GM12878 (cell line): Measurements from ENCODE around the gene PRR5L. TPM values are rescaled to one million over a fixed set of nuclear protein-coding genes. Genes with fewer than 3 reads are reported as not detected.
A peak's percentile ranks its signal among the peaks of the same experiment; 100 is the strongest.

Experiments
- ATAC-seq: fragments of 200-7000 bp; cut with Tn5 transposase; 3 replicates; pipeline ENCODE4 v1.9.1; 2020; ENCODE audit warnings: mild to moderate bottlenecking, moderate library complexity
- BruUV-seq: library from RNA; stranded (reverse); fragments of 400-500 nt; replicated peaks from 2 replicates; lab custom pipeline; 2021; lab: Mats Ljungman, UMichigan
- CTCF ChIA-PET: fragments of 300-600 bp; sonication (Branson Sonifier 250); formaldehyde crosslinking; extraction: SDS; loops from one replicate; lab custom pipeline; 2021; ENCODE audit warnings: inconsistent platforms; lab: Yijun Ruan, JAX
- POLR2A ChIA-PET: fragments of 350-600 bp; formaldehyde crosslinking; extraction: SDS; loops from one replicate; lab custom pipeline; 2021; ENCODE audit warnings: inconsistent platforms; lab: Charles Lee
- RAD21 ChIA-PET: fragments of 300-600 bp; sonication (Branson Sonifier 250); formaldehyde crosslinking; loops from one replicate; lab custom pipeline; 2023; ENCODE audit warnings: antibody characterized with exemption; ENCODE audit not compliant: unreplicated experiment; lab: Charles Lee
- SMC1A ChIA-PET: fragments of 300-600 bp; sonication (Branson Sonifier 250); formaldehyde crosslinking; loops from one replicate; lab custom pipeline; 2023; ENCODE audit not compliant: unreplicated experiment, uncharacterized antibody; lab: Charles Lee
- DNase-seq: peaks from one replicate; pipeline ENCODE4 v3.0.0-alpha.2; 2011; ENCODE audit warnings: low read depth, low spot score
- FAIRE-seq: peaks from 3 replicates; lab custom pipeline; 2011; peaks lifted over from hg19 to GRCh38; lab: Jason Lieb, UNC
- H2AFZ ChIP-seq: 2 replicates; pipeline ENCODE4 v1.6.0; 2011; ENCODE audit warnings: low read depth, low read length, control low read depth; ENCODE audit not compliant: control insufficient read depth
- H3K27ac ChIP-seq: 2 replicates; pipeline ENCODE4 v1.5.1; 2011; ENCODE audit warnings: control low read depth; ENCODE audit not compliant: control insufficient read depth, insufficient read depth
- H3K27me3 ChIP-seq, 2 experiments: replicated peaks in 1 of 2; 2 replicates each; pipeline versions ENCODE4 v1.6.0 to v1.6.1; 2011; ENCODE audit warnings: low read length in 1 of 2; ENCODE audit not compliant: control insufficient read depth in 2 of 2, insufficient read depth in 2 of 2
- H3K36me3 ChIP-seq, 2 experiments: 2 replicates each; pipeline ENCODE4 v1.5.1; 2011; ENCODE audit warnings: low read length in 1 of 2; ENCODE audit not compliant: control insufficient read depth in 2 of 2, insufficient read depth in 2 of 2
- H3K4me1 ChIP-seq: 2 replicates; pipeline ENCODE4 v1.6.1; 2011; ENCODE audit warnings: mild to moderate bottlenecking, low read length, moderate library complexity, mixed read lengths; ENCODE audit not compliant: control insufficient read depth, insufficient read depth
- H3K4me2 ChIP-seq: 2 replicates; pipeline ENCODE4 v1.6.0; 2011; ENCODE audit warnings: control low read depth; ENCODE audit not compliant: control insufficient read depth, insufficient read depth
- H3K4me3 ChIP-seq: fragments of 200-600 bp; sonication (generic); 2 replicates; pipeline ENCODE4 v1.5.1; 2016
- H3K79me2 ChIP-seq: 2 replicates; pipeline ENCODE4 v1.6.0; 2011; ENCODE audit warnings: low read length; ENCODE audit not compliant: control insufficient read depth, insufficient read depth
- H3K9ac ChIP-seq: 2 replicates; pipeline ENCODE4 v1.8.0; 2011; ENCODE audit warnings: low read length, control low read depth, mixed read lengths; ENCODE audit not compliant: control insufficient read depth, insufficient read depth
- H3K9me3 ChIP-seq: replicated peaks from 3 replicates; pipeline ENCODE4 v1.5.1; 2011; ENCODE audit warnings: mild to moderate bottlenecking, low read length; ENCODE audit not compliant: control insufficient read depth, insufficient read depth
- H4K20me1 ChIP-seq: 2 replicates; pipeline ENCODE4 v1.6.0; 2011; ENCODE audit not compliant: control insufficient read depth, insufficient read depth
- CTCF ChIP-seq, 3 experiments: IDR thresholded peaks in 2 of 3; conservative IDR thresholded peaks in 1 of 3; 2 replicates each; pipeline ENCODE4 v1.5.1; 2011; ENCODE audit warnings: low read depth in 3 of 3, low read length in 3 of 3, mild to moderate bottlenecking in 3 of 3, control low read depth in 2 of 3, moderate library complexity in 2 of 3, inconsistent platforms in 1 of 3, mixed read lengths in 1 of 3; ENCODE audit not compliant: control insufficient read depth in 2 of 3, insufficient read depth in 1 of 3; ENCODE audit errors: extremely low read depth in 1 of 3
- GABPA ChIP-seq: IDR thresholded peaks from 2 replicates; pipeline ENCODE4 v1.6.1; 2014; ENCODE audit warnings: antibody characterized with exemption, low read depth, mild to moderate bottlenecking, inconsistent platforms
- IRF4 ChIP-seq: IDR thresholded peaks from 2 replicates; pipeline ENCODE4 v1.6.1; 2011; ENCODE audit warnings: low read depth, low read length
- MEF2A ChIP-seq: IDR thresholded peaks from 2 replicates; pipeline ENCODE4 v1.6.1; 2011; ENCODE audit warnings: low read depth, mild to moderate bottlenecking, low read length, moderate library complexity; ENCODE audit not compliant: insufficient read depth
- NR2C2 ChIP-seq: IDR thresholded peaks from 2 replicates; pipeline ENCODE4 v1.6.1; 2011; ENCODE audit warnings: borderline replicate concordance, low read depth; ENCODE audit not compliant: control insufficient read depth, insufficient read length
- POLR2AphosphoS2 ChIP-seq: IDR thresholded peaks from 2 replicates; pipeline ENCODE4 v1.6.1; 2011; ENCODE audit warnings: low read depth, mild to moderate bottlenecking, low read length, improper control_type of control experiment, moderate library complexity
- RAD51 ChIP-seq: fragments of 450-650 bp; IDR thresholded peaks from 2 replicates; pipeline ENCODE4 v1.6.1; 2016; ENCODE audit warnings: moderate library complexity, mild to moderate bottlenecking, inconsistent platforms
- RCOR1 ChIP-seq: conservative IDR thresholded peaks from 2 replicates; pipeline ENCODE4 v1.6.1; 2012; ENCODE audit warnings: low read depth, low read length, improper control_type of control experiment
- SMARCA5 ChIP-seq: fragments of 450-650 bp; IDR thresholded peaks from 2 replicates; pipeline ENCODE4 v1.6.1; 2017; ENCODE audit warnings: mild to moderate bottlenecking
- ZNF207 ChIP-seq: fragments of 450-650 bp; IDR thresholded peaks from 2 replicates; pipeline ENCODE4 v1.6.1; 2014; ENCODE audit warnings: antibody characterized with exemption, mild to moderate bottlenecking, borderline replicate concordance
- WGBS: methylation state at CpG from one replicate; pipeline ENCODE4 v1.1.6; 2016; ENCODE audit warnings: low lambda C conversion rate; ENCODE audit not compliant: insufficient replicate concordance, insufficient coverage; ENCODE audit errors: missing lambda C conversion rate; 5-methylcytosine and 5-hydroxymethylcytosine counted together
- in situ Hi-C: fragments of 300-500 bp; cut with MboI; formaldehyde crosslinking; loops from 9 replicates; pipeline ENCODE4 v1.14.3; 2018; ENCODE audit warnings: mixed read lengths
- intact Hi-C: fragments of 100-400 bp; cut with micrococcal nuclease; formaldehyde crosslinking; loops from one replicate; pipeline ENCODE4 v1.14.2; 2022; ENCODE audit not compliant: unreplicated experiment
- polyA plus RNA-seq, 11 experiments: library from polyadenylated mRNA; depleted of rRNA in 4 of 11; unstranded in 6 of 11; stranded (reverse) in 5 of 11; fragments of >200 nt; fragmentation: Nextera tagmentation in 4 of 11; fragmentation: Illumina TruSeq in 1 of 11; extraction: Ambion mirVana in 4 of 11; extraction: Trizol in 1 of 11; gene quantifications; 1 replicate in 1 of 11; 2 replicates in 10 of 11; pipeline versions ENCODE4 v1.2.1 to v1.2.3, GENCODE V29; 2011 to 2016; ENCODE audit warnings: inconsistent platforms in 2 of 11, missing spikeins in 2 of 11, low read depth in 1 of 11
- total RNA-seq, 4 experiments: library from RNA; depleted of rRNA in 3 of 4; stranded (reverse); fragments of >200 nt in 3 of 4; fragmentation: Illumina TruSeq in 1 of 4; extraction: Trizol in 1 of 4; gene quantifications; 2 replicates each; pipeline versions ENCODE4 v1.2.1 to v1.2.3, GENCODE V29; 2013 to 2021

The PRR5L gene
- total and polyA plus RNA-seq, 10 of the 15 experiments (the other 5 are each of a cell fraction or from before 2014, with no cell fraction given), result 0.11 to 4.2 (median 0.67) TPM; not detected in 1

- Histone ChIP-seq H3K27ac (no peak overlapping the region), H2AFZ (no peak overlapping the region), H3K9me3 (no peaks in the 10 kb centered on the region; the same call in 2 of the 3 replicates), H3K9ac (no peak overlapping the region), H3K79me2 (no peaks in the 10 kb centered on the region), H3K4me1 (peaks cover 8% of the 10 kb centered on the region; the same call in 1 of the 2 replicates), H3K27me3 (no peaks in the 10 kb centered on the region), H4K20me1 (no peaks in the 10 kb centered on the region), H3K4me2 (no peak overlapping the region), H3K36me3 (peaks cover 1 to 11% of the 10 kb centered on the region in 2 experiments), H3K4me3 (no peak overlapping the region)
- CTCF ChIA-PET, result interaction anchor here (1.1 kb wide), 1 partner anchor 262 kb away, joined by 3 read pairs; no protein-coding TSS in a partner anchor
- in situ Hi-C loops (no loop called here), intact Hi-C loops (no loop called here)
- 95% methylated on average over 6 of the region's 6 CpGs for WGBS
- TF ChIP-seq SMARCA5, result no peak
- ATAC-seq, result no peak
- POLR2A ChIA-PET, result no interaction called here
- no peak for FAIRE-seq
- SMC1A ChIA-PET, result no interaction called here
- no peak for DNase-seq
- RAD21 ChIA-PET, result interaction anchor here (1.0 kb wide), 1 partner anchor 8 kb away, joined by 3 read pairs; no protein-coding TSS in a partner anchor
- BruUV-seq, result no TSS peak
Observed at GRCh38 chr11:36485298-36486002, 189.4 kb downstream of the PRR5L start.

- H2AFZ ChIP-seq, result no peak overlapping the region
- TF ChIP-seq NR2C2 (no peak), RAD51 (no peak), MEF2A (0 out of 2 replicates have a peak, but pooled peaks have one; percentile 33), ZNF207 (no peak), RCOR1 (no peak), IRF4 (no peak), POLR2AphosphoS2 (no peak), CTCF (IDR thresholded peaks at IDR 0.05 in 2 of 3, conservative IDR thresholded peaks at IDR 0.05 in 1 of 3; ENCODE audit: control insufficient read depth in 2 of 3, extremely low read depth in 1 of 3, insufficient read depth in 1 of 3, low read depth in 3 of 3, low read length in 3 of 3) (no peak), GABPA (0 out of 2 replicates have a peak, but pooled peaks have one; percentile 15)
- ChIA-PET CTCF (interaction anchor here (1.1 to 9.7 kb wide), 6 partner anchors 9 to 259 kb away, joined by 3 to 118 read pairs (median 6); partner anchors contain the start of gene TRAF6), RAD21 (interaction anchor here (0.6 to 2.5 kb wide), 5 partner anchors 9 to 221 kb away, joined by 3 to 12 read pairs (median 3); no protein-coding TSS in a partner anchor), POLR2A (no interaction called here), SMC1A (interaction anchor here (0.9 to 2.9 kb wide), 8 partner anchors 9 to 198 kb away, joined by 3 to 16 read pairs (median 6); no protein-coding TSS in a partner anchor)
- 64% methylated on average over 4 of the region's 4 CpGs for WGBS
- intact Hi-C loops (no loop called here), in situ Hi-C loops (no loop called here)
- no peak for DNase-seq
- H3K79me2 ChIP-seq, result no peaks in the 10 kb centered on the region
- H3K4me2 ChIP-seq, result no peak overlapping the region
- no peak for FAIRE-seq
- BruUV-seq, result no TSS peak
- H3K27me3 ChIP-seq, result no peaks in the 10 kb centered on the region
- no peak; the same call in 2 of the 3 replicates for ATAC-seq
- peaks cover 8 to 18% of the 10 kb centered on the region in 2 experiments for H3K36me3 ChIP-seq
- H3K27ac ChIP-seq, result no peak overlapping the region; the same call in 1 of the 2 replicates
- H3K9ac ChIP-seq, result no peak overlapping the region
- H3K4me3 ChIP-seq, result no peak overlapping the region
- no peaks in the 10 kb centered on the region for H4K20me1 ChIP-seq
- H3K9me3 ChIP-seq, result no peaks in the 10 kb centered on the region; the same call in 2 of the 3 replicates
- H3K4me1 ChIP-seq, result peaks cover 8% of the 10 kb centered on the region; the same call in 1 of the 2 replicates
Observed at GRCh38 chr11:36487619-36488018, 191.5 kb downstream of the PRR5L start.
